HT1080 (cell line): Measurements from ENCODE around the gene CALN1. TPM values are rescaled to one million over a fixed set of nuclear protein-coding genes. Genes with fewer than 3 reads are reported as not detected.

ENCODE experiments used
- DNase-seq: peaks from one replicate; pipeline ENCODE4 v3.0.0-alpha.2; 2015; ENCODE audit warnings: low read depth
- total RNA-seq: library from RNA; depleted of rRNA; stranded (reverse); fragments of >200 nt; shearing (Covaris generic); gene quantifications from 2 replicates; pipeline ENCODE4 v1.2.3, GENCODE V29; 2014

Gene CALN1
- total RNA-seq, 1 experiment from 2014 or later = 1.9 TPM

DNA sequence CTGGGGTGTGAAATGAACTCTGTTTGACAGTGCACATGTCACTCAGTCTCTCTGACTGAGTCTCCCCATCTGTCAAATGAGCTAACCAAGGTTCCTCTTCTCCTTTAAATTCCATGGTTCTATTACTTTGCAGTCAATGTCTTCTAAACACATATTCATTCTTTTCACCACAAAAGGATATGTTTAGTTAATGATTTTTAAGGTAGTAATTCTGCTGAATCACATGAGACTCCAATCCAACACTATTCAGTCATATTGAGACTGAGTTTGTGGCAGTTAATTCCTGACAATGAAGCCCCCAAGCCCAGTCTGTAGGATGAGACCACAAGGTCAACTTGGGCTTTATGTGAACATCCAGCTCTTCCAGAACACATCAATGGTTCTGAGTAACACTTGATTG, 85.3 kb downstream of the CALN1 start:
- no peak for DNase-seq

DNA sequence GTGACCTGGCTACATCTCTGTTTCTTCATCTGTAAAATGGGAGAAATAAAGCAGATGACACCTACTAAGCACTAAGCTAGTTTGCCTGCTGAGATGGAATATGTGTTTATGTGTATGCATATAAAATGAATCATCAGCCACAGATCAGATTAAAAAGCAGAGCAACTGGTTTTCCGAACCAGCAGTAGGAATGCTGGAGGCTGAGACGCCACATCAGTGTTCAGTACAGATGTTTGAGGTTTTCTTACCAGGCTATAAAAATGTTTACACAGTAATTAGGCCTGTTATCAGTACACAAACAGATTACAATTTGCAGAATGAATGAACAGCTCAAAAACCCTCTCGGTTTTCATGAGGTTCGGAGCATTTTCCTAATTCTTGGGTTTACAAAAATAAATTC, 85.8 kb downstream of the CALN1 start:
- peak; percentile 8 for DNase-seq

DNA sequence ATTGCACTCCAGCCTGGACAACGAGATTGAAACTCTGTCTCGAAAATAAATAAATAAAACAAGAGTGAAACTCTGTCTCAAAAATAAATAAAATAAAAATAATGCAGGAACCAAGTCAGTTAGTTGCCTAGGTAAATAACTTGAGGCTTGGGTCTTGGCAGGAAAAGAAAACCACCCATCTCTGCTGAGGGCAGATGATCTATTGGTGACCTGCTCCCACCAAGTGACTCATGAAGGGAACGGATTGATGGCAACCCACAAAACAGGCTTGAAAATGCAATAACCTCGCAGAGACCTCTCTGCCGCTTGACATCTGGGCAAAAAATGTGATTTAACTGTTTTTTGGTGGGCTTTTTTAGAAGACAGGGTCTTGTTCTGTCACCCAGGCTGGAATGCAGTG, 86.6 kb downstream of the CALN1 start:
- peak; percentile 5 for DNase-seq

DNA sequence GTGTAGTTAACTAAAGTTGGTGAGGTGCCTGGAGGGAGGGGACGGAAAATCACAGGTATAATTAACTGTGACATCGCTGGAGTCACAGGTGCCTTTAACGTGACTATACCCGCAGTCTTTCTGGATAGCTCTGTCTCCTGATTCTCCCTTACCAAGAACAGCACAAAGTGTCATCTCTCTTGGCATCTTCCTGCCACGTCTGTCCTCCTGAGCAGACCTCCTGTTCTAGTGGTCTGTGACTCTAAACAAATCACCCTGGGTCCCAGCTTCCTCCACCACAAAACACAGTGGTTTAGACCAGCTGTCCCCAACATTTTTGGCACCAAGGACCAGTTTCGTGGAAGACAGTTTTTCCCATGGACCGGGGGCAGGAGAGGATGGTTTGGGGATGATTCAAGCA, 90.5 kb downstream of the CALN1 start:
- DNase-seq = no peak

DNA sequence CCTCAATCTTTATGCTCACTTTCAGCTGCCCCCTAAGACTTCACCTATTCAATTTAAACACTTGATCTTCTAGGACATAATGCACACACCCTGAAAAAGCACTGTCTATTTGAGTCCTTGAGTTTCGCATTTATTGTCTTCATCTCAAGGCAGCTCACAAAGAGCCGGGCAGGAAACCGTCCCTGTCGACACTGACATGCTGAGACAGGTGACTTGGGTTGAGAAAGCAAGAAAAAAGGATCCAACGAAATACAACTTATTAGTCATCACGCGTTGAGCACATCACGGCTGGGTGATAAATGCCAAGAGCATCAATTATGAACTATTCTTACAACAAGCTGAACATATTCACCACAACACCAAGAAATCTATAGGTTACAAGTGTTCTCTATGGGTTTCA, 91.1 kb downstream of the CALN1 start:
- no peak for DNase-seq

DNA sequence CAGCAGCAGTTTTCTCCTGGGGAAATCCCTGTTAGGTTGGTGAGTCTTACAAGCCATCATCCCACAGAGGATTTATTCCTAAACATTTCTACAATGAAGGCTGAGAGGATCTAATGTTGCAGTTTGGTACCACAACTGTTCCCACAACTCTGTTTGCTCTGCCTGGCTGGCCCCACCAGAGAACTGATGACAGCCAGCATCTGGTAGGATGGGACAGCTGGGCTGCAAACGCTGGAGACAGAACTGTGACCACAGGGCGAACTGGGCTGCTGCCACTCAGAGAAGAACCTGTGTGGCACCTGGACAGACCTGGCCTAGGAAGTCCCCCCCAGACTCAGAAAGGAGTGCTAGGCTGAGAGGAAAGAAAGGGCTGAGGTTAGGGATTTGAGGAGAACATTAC, 94.8 kb downstream of the CALN1 start:
- DNase-seq = no peak

DNA sequence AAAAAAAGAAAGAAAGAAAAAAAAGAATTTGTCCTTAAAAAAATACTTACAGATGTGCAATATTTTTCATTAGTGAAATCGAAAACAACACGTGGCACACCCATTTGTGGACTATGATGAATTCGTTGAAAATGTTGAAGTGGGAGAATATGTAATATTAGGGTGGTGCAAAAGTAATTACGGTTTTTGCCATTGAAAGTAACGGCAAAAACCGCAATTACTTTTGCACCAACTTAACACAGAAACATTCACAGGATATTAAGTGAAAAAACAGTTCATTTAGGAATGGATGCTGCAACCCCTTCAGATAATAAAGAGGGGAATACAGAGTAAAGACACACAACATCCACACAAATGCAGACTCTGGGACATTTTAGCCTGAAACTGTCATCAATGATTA, 96.0 kb downstream of the CALN1 start:
- no peak for DNase-seq

DNA sequence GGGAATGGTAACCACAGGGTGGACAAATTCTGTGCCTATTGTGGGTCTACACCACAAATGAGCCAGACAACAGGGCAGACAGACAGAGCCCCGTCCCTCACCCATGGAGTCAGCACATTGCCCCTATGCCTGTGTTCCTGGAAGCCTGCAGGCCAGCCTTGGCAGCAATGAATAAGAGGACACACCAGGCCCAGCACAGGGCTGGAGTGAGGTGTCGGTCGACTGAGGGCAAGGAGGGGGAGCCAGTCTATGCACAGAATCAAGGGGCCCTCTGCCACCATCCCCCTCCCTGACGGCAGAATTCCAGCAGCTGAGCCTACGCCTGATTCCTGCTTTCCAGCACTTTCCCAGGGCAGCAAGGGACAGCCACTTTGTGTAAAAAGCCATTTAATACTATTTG, 98.2 kb downstream of the CALN1 start:
- no peak for DNase-seq

DNA sequence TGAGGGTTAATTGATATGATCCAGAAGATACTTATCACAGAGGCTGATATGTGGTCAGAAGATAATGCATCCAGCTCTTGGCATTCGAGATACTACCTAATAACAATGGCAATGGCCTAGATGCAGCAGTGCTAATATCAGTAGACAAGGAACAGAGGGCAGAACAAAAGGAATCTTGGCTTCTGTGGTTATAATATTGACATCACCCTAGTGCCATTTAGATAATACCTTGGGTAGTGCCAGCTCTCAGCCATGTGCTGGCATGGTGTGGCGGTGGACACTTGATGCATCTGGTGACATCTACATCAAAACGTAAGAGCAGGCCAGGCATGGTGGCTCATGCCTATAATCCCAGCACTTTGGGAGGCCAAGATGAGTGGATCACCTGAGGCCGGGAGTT, 101.8 kb downstream of the CALN1 start:
- DNase-seq = no peak

DNA sequence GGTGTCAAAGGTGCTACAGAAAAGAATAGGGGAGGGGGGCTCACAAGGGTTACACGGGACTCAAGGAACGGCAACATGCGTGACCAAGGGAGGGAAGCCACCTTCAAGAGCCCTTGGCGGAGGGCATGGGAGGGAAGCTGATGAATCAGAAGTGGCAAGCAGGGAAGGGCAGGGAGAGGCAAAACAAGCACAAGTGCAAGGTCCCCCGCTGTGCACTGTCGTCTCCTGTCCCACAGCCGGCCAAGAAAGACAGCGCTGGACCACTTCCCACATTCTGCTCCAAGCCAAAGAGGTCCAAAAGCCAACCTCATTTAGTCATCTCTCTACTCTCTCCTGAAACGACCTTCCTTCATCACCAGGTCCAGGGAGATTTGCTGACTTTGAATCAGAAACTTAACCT, 102.7 kb downstream of the CALN1 start:
- DNase-seq = no peak

DNA sequence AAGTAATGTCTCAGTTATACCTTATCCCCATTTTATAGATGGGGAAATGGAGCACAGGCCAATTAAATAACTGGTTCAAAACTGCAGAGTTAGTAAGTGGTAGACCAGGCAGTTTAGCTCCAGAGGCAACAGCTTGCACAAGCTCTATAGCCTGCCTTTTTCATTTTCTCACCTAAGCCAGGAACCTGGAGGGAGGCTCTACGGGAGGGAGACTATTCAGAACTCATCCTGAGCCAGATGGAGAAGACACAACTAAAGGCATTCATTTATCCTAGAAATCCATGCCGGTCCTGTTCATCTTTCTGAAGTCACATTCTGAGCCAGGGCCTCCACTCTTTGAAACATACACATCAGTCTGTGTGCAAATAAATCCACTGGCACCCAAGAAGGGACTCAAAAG, 103.2 kb downstream of the CALN1 start:
- no peak for DNase-seq

DNA sequence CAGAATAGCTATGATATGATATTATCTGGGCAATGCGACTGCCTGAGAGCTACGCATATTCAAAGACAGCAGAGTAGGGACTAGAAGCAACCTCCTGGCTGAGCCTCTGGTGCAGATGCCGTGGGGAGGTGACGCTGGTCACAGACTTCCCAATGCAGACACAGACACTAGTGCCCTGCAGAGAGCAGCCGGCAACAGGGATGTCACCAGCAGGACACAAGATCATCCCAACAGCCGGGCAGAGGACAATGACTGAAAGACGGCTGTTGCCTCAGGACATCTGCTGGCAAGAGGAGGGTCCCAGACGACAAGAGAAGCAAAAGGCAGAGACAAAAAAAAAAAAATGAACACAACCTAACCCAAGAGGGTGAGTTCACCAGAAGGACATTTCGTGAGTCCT, 104.6 kb downstream of the CALN1 start:
- no peak for DNase-seq

DNA sequence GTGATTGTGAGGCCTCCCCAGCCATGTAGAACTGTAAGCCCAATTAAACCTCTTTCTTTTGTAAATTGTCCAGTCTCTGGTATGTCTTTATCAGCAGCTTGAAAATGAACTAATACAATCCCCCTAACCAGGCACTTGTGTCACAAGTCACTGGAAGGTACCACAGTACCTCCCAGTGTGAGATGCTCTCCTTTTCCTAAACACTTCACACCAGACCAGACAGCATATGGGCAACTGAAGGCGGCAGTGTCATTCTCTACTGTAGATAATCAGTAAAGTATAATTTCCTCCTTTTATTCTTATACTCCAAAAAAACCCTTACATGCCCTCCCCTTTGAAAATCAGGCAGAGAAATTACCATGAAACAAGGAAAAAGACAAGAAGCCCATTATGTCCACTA, 113.2 kb downstream of the CALN1 start:
- no peak for DNase-seq

DNA sequence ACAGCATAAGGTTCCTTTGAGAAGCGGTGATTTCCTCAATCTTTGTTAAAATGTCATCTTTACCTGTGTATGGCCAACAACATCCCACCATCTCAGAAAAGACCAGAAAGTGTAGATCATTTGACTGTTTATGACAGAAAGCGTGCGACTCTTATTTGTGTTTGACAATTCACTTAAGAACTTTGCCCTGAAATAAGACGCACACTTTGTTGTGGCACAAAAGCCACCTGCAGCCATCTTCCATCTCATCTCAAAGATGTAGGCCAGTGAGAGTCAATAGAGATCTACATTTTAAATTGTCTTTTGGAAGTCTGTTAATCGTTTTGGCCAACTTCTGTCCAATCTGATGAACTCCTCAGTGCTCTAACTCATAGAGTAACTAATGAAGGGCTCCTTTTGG, 114.0 kb downstream of the CALN1 start:
- no peak for DNase-seq

DNA sequence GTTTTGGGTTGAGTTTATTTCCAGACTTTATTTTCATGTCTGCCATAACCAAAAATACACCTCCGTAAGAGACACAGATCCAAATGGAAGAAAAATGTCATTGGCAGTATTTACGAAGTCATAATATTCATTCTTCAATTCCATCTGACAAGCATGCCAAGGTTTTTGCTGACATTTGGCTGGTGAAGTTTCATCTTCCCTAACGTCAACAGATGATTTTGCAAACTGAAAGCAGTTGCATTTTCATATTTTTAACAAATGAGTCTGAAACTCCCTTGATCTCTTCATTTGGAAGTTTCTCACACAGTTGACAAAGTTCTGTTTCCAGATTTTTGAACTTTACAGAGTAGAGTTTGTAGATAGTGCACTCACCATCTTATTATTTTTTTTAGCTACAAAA, 114.5 kb downstream of the CALN1 start:
- no peak for DNase-seq

DNA sequence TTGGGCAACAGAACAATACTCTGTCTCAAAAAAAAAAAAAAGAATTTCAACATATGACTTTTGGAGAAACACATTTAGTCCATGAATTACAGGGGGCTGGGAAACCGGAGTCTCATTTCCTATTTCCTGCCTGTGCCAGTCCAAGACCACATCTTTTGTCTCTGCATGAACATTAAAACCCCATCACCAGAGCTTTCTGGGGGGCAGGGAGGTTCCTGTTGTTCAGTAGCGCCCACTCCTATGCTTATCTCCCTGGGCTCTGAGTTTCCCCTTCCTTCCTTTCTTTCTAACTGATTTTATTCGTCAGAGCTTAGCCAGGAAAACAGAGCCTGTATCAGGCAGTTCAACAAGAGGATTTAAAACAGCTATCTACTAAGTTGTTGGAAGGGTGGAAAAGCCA, 119.3 kb downstream of the CALN1 start:
- no peak for DNase-seq

DNA sequence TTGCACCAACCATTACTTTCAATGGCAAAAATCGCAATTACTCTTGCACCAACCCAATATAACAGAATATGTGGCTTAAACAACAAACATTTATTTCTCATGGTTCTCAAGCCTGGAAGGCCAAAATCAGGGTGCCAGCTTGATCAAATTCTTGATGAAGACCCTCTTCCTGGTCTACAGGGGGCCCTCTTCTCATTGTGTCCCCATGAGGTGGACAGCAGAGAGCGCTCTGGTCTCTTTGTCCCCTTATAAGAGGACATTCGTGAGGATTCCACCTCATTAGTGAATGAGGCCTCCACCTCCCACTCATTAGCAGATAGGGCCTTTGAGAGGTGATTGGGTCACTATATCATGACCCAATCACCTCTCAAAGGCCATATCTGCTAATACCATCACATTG, 120.0 kb downstream of the CALN1 start:
- DNase-seq = no peak

DNA sequence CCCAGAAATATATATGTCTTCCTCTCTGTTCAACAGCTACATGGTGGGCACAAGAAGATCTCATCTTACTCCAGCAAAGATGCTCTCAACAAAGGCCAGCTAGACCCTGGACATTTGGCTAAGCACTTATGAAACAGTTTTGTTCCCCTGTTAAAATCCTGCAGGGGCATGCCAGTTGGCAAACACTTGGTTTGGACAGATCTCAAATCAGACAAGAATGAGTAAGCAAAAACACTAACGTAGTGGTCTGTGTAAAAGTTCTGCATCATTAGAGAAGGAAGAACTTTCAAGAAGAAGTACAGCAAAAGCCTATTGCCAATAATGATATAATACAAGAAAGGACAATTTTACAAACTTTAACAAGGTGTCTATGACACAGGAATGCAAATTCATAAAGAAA, 125.6 kb downstream of the CALN1 start:
- DNase-seq = no peak

DNA sequence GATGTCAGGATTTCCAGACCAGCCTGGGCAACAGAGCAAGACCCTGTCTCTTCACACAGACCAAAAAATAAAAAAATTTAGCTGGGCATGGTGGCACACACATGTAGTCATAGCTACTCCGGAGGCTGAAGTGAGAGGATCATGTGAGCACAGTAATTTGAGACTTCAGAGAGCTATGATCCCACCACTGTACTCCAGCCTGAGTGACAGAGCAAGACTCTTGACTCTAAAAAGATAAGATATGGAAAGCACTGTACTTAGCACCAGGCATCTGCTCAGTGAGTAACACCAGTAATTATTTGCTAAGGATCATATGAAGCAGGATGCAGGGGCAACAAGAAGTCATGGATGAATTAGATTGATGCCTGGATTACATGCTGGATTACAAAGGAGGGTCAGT, 128.8 kb downstream of the CALN1 start:
- no peak for DNase-seq

DNA sequence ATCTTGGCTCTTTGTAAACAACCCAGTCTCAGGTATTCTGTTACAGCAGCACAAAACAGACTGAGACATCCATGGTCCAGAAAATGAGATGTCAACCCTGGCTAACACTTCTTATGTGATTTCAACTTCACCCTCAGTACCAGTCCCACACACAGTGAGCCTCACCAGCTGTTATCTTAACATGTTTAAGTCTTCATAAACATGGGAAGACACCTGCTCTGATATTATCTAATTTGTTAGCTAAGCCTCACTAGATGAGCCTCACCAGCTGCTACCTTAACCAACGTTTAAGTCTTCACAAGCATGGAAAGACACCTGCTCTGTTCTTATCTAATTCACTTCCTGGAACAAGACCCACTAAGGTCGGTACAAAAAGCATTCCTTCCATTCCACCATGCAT, 130.8 kb downstream of the CALN1 start:
- DNase-seq = no peak

DNA sequence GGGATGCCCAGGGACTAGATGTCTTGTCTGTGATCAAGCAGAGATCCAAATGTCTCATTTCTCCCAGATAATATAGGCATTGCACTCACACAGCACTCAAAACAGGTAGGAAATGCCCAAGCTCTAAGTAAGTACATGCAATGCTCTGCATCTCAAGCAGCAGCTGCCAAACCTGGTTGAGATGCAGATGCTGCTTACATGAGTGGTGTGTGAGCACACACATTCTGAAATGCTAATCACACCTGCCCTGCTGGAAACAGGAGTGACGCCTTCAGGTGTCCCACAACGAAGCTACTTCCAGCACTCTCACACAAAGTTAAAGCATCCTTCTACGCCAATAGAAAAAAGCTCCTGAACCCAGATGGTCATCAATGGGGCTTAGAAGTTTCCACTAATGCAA, 132.9 kb downstream of the CALN1 start:
- DNase-seq = no peak

DNA sequence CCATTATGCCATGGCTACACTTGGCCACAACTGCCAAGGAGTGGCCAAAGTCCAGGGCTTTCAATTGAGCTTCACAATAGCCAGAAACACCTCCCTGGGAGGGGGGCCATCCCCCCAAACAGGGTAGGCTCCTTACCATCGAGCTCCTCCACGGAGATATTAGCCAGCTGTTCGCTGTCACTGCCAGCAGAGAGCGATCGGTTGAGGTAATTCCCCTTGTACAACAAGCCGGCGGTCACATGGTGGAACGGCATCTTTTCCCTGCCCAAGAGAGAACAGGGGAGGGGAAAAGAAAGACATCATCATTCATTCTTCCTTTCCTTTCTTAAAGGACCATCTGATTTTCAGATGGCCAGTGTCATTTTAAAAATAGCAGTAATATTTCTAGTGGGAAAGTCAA, 133.6 kb downstream of the CALN1 start:
- no peak for DNase-seq

DNA sequence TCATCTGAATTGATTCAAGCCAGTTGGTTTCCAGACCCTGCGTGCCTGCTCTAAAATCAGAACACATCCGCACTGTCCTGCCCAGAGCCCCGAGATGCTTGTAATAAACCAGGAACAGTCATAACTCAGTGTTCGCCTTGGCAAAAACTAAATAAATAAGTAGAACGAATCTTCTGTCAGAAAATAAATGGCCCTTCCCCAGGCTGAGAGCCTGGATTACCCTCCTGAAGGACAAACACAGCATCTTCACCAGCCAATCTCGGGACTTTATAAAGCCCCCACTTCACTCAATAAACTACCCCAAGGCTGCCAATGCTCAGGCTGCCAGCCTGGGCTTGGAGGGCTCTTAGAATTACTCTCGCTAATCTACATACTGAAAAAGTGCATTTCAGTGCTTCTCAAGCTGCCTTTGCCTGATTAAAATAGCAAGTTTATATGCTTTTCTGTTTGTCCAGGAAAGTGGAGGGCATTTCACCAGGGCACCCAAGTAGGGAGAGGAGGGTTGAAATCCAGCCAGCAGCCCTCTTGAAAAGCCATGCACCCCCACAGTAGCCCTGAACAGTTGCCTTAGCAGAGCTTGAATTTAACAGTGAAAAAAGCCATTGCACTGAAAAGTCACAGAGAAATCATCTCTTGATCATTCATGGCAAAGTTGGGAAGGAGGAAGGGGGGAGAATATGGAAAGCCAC, 136.6 kb downstream of the CALN1 start:
- DNase-seq = no peak

DNA sequence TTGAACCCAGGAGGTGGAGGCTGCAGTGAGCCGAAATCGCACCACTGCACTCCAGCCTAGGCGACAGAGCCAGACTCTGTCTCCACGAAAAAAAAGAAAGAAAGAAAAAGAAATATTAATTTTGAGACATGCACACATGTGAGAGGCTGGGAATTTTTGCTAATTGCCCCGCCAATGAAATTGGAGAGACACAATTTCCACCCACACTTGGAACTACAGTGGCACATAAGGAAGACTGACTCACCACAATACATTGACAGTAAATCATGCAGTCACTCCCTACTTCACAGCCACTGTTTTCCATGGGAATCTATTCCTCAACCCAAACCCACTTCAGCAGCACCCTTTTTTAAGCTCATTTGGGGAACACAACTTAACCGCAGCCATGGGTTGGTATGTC, 139.7 kb downstream of the CALN1 start:
- no peak for DNase-seq
